GM12878 (cell line): Measurements from ENCODE around the gene CSNK1G1.
"Not testable (repeated sequence)": the region's sequence is repeated elsewhere in the genome, so short reads cannot be mapped to it uniquely, and the experiment has no call there.

Experiments
- CHD4 ChIP-seq: fragments of 200-600 bp; sonication (generic); IDR thresholded peaks from 2 replicates; pipeline ENCODE4 v1.6.1; 2016; ENCODE audit warnings: mild to moderate bottlenecking
- CTCF ChIP-seq, 3 experiments: IDR thresholded peaks in 2 of 3; conservative IDR thresholded peaks in 1 of 3; 2 replicates each; pipeline ENCODE4 v1.5.1; 2011; ENCODE audit warnings: low read depth in 3 of 3, low read length in 3 of 3, mild to moderate bottlenecking in 3 of 3, control low read depth in 2 of 3, moderate library complexity in 2 of 3, inconsistent platforms in 1 of 3, mixed read lengths in 1 of 3; ENCODE audit not compliant: control insufficient read depth in 2 of 3, insufficient read depth in 1 of 3; ENCODE audit errors: extremely low read depth in 1 of 3
- DPF2 ChIP-seq: fragments of 450-650 bp; IDR thresholded peaks from 2 replicates; pipeline ENCODE4 v1.6.1; 2017; ENCODE audit warnings: mild to moderate bottlenecking
- FOXK2 ChIP-seq: fragments of 450-650 bp; IDR thresholded peaks from 2 replicates; pipeline ENCODE4 v1.6.1; 2017; ENCODE audit warnings: mild to moderate bottlenecking, moderate library complexity
- GABPA ChIP-seq: IDR thresholded peaks from 2 replicates; pipeline ENCODE4 v1.6.1; 2014; ENCODE audit warnings: antibody characterized with exemption, low read depth, mild to moderate bottlenecking, inconsistent platforms
- HDAC6 ChIP-seq: fragments of 200-600 bp; sonication (generic); IDR thresholded peaks from one replicate; pipeline ENCODE4 v1.8.0; 2017; ENCODE audit warnings: antibody characterized with exemption; ENCODE audit not compliant: unreplicated experiment
- POLR2A ChIP-seq: IDR thresholded peaks from 2 replicates; pipeline ENCODE4 v1.6.1; 2011; ENCODE audit warnings: low read depth, mild to moderate bottlenecking, low read length
- POLR2AphosphoS5 ChIP-seq: IDR thresholded peaks from 2 replicates; pipeline ENCODE4 v1.6.1; 2011; ENCODE audit warnings: mild to moderate bottlenecking, low read length, inconsistent platforms
- REST ChIP-seq: IDR thresholded peaks from 2 replicates; pipeline ENCODE4 v1.6.1; 2012; ENCODE audit warnings: mild to moderate bottlenecking, low read depth, low read length
- TCF3 ChIP-seq: IDR thresholded peaks from 2 replicates; pipeline ENCODE4 v1.6.1; 2012; ENCODE audit warnings: low read depth, mild to moderate bottlenecking, low read length, borderline replicate concordance; ENCODE audit not compliant: insufficient read depth
- ZBED1 ChIP-seq: IDR thresholded peaks from 2 replicates; pipeline ENCODE4 v1.6.1; 2016; ENCODE audit warnings: borderline replicate concordance
- TF ChIP-seq, protein P1 (sequence below): fragments of 450-650 bp; formaldehyde crosslinking; IDR thresholded peaks from 2 replicates; pipeline ENCODE4 v1.5.0; 2022; ENCODE audit warnings: mild to moderate bottlenecking, missing genetic modification characterization
- TF ChIP-seq, protein P2 (sequence below): fragments of 450-650 bp; IDR thresholded peaks from 2 replicates; pipeline ENCODE4 v1.6.1; 2017; ENCODE audit warnings: antibody characterized with exemption, mild to moderate bottlenecking, moderate library complexity

- TF ChIP-seq CTCF (IDR thresholded peaks at IDR 0.05 in 2 of 3, conservative IDR thresholded peaks at IDR 0.05 in 1 of 3; ENCODE audit: control insufficient read depth in 2 of 3, extremely low read depth in 1 of 3, insufficient read depth in 1 of 3, low read depth in 3 of 3, low read length in 3 of 3); TCF3; REST; ZBED1; DPF2; HDAC6; GABPA; POLR2A; FOXK2; POLR2AphosphoS5; CHD4: not testable (repeated sequence)
- TF ChIP-seq, protein P1, sequence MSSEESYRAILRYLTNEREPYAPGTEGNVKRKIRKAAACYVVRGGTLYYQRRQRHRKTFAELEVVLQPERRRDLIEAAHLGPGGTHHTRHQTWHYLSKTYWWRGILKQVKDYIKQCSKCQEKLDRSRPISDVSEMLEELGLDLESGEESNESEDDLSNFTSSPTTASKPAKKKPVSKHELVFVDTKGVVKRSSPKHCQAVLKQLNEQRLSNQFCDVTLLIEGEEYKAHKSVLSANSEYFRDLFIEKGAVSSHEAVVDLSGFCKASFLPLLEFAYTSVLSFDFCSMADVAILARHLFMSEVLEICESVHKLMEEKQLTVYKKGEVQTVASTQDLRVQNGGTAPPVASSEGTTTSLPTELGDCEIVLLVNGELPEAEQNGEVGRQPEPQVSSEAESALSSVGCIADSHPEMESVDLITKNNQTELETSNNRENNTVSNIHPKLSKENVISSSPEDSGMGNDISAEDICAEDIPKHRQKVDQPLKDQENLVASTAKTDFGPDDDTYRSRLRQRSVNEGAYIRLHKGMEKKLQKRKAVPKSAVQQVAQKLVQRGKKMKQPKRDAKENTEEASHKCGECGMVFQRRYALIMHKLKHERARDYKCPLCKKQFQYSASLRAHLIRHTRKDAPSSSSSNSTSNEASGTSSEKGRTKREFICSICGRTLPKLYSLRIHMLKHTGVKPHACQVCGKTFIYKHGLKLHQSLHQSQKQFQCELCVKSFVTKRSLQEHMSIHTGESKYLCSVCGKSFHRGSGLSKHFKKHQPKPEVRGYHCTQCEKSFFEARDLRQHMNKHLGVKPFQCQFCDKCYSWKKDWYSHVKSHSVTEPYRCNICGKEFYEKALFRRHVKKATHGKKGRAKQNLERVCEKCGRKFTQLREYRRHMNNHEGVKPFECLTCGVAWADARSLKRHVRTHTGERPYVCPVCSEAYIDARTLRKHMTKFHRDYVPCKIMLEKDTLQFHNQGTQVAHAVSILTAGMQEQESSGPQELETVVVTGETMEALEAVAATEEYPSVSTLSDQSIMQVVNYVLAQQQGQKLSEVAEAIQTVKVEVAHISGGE (CRISPR knock-in tag): not testable (repeated sequence)
- TF ChIP-seq, protein P2, sequence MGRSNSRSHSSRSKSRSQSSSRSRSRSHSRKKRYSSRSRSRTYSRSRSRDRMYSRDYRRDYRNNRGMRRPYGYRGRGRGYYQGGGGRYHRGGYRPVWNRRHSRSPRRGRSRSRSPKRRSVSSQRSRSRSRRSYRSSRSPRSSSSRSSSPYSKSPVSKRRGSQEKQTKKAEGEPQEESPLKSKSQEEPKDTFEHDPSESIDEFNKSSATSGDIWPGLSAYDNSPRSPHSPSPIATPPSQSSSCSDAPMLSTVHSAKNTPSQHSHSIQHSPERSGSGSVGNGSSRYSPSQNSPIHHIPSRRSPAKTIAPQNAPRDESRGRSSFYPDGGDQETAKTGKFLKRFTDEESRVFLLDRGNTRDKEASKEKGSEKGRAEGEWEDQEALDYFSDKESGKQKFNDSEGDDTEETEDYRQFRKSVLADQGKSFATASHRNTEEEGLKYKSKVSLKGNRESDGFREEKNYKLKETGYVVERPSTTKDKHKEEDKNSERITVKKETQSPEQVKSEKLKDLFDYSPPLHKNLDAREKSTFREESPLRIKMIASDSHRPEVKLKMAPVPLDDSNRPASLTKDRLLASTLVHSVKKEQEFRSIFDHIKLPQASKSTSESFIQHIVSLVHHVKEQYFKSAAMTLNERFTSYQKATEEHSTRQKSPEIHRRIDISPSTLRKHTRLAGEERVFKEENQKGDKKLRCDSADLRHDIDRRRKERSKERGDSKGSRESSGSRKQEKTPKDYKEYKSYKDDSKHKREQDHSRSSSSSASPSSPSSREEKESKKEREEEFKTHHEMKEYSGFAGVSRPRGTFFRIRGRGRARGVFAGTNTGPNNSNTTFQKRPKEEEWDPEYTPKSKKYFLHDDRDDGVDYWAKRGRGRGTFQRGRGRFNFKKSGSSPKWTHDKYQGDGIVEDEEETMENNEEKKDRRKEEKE: not testable (repeated sequence)
These were observed 29.5 kb downstream of the CSNK1G1 start for GRCh38 chr15:64326458-64326857.
